GM21381 (cell line): ENCODE data around the gene TMEFF2.

ENCODE experiments used
- ATAC-seq: cut with Tn5 transposase; IDR thresholded peaks from one replicate; pipeline ENCODE4 v1.9.1; 2021; ENCODE audit warnings: mild to moderate bottlenecking, moderate library complexity; ENCODE audit not compliant: unreplicated experiment

Gene TMEFF2

DNA sequence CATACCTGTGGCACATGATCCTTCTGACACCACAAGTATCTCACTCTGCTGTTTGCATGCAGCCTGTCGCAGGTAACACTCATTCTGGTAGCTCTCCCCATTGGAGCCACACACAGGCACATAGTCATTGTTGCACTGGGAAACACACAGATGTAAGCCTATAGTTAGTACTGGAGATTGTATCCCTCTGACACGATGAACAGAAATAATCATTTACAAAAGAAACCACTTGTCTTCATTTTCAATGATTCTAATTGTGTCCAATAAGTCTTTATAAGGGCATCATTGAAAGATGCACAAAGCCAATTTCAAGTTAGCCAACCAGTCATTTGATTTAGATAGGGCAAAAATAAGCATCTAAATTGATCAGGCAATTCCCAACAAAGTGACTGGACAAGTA is 10.4 kb downstream of the TMEFF2 start:
- ATAC-seq: no peak

DNA sequence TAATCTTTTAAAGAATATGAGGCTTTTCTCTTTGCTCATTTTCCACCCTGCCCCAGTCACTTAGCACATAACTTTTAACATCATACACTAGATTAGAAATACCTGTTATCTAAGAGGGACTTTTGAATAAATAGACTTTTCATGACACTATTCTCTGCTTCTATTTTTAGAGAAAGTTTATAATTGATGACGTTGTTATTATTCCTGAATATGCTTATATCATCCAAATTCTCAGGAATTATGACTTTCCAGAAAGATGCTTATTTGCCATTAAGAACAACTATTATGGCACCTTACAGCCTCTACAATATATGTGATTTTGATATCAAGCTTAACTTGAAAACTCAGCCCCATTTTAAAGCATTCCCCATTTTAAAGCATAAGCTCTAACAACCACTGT is 11.4 kb downstream of the TMEFF2 start:
- ATAC-seq: no peak

GRCh38 chr2:192166946-192167345 is 27.8 kb downstream of the TMEFF2 start:
- ATAC-seq: no peak

- no peak for ATAC-seq
These were observed 28.9 kb downstream of the TMEFF2 start for GRCh38 chr2:192165842-192166241.

GRCh38 chr2:192162392-192163042 is 32.2 kb downstream of the TMEFF2 start:
- ATAC-seq: peak; percentile 63

GRCh38 chr2:192161656-192162290 is 33.0 kb downstream of the TMEFF2 start:
- ATAC-seq: no peak

- no peak for ATAC-seq
These were observed 35.0 kb downstream of the TMEFF2 start for GRCh38 chr2:192159736-192160135.

GRCh38 chr2:192159208-192159607 is 35.5 kb downstream of the TMEFF2 start:
- no peak for ATAC-seq

- no peak for ATAC-seq
These were observed 37.0 kb downstream of the TMEFF2 start for GRCh38 chr2:192157776-192158175.

DNA sequence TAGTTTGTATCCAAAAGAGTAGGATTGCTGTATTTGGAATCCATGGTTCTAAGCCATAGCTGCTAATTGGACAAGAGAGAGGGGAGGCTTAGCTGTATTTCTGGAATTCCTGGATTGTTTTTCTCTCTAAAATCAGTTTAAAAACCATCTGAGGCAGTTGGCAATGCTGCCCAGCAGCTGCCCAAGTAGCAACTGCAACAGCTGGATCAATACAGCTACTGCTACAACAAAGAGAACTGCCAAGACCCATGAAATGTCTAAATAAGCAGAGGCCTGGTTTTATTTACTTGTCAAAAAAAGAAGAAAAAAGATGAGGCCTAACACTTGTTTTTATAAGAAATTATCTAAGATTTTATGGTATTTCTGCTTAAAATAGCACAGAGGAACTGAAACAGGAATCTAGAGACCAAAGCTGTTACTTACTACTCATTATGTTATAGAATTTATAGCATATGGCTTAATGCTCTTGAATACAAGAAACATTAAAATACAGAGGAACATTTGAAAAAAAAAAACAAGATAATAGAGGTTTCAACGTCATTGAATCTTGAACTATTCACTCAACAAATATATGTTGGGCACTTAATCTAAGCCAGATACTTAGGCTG is 39.1 kb downstream of the TMEFF2 start:
- ATAC-seq: no peak

GRCh38 chr2:192153561-192153960 is 41.2 kb downstream of the TMEFF2 start:
- ATAC-seq: no peak

DNA sequence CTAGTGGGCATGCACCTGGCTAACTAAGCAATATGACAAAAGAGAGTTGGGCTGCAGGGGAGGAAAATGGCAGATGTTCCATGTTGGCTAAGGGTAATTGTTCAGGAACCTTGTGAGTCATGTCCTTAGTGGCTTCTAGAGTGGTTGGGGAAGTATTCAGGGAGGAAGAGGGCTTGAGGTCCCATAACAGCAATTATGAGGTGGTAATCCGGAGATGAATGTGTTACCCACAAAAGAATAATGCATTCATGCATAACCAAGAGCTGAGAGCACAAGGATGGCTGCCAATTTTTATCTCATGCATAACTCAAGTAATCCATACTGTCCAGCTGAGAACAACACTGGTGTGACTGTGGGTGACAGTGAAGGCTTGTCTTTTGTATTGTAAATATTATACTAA is 42.9 kb downstream of the TMEFF2 start:
- no peak for ATAC-seq

DNA sequence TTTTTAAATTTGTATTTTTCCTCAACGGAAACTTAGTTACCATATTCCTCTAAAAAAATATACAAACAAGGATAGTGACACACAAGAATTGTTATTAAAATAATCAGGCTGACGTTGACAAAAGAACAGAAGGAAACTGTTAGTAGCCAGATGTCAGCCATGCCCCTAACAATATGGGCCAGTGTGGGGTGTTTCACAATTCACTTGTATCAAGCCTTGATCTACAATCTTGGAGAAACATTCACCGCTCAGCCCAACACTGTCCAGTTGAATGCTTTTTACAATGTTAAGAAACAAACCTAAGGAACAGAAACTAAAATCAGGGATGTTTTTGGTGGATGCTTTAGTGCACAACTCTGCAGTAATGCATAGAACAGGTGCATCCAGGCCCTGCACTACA is 44.6 kb downstream of the TMEFF2 start:
- no peak for ATAC-seq

GRCh38 chr2:192148620-192149321 is 46.0 kb downstream of the TMEFF2 start:
- ATAC-seq: no peak

GRCh38 chr2:192148241-192148619 is 46.5 kb downstream of the TMEFF2 start:
- ATAC-seq: no peak

DNA sequence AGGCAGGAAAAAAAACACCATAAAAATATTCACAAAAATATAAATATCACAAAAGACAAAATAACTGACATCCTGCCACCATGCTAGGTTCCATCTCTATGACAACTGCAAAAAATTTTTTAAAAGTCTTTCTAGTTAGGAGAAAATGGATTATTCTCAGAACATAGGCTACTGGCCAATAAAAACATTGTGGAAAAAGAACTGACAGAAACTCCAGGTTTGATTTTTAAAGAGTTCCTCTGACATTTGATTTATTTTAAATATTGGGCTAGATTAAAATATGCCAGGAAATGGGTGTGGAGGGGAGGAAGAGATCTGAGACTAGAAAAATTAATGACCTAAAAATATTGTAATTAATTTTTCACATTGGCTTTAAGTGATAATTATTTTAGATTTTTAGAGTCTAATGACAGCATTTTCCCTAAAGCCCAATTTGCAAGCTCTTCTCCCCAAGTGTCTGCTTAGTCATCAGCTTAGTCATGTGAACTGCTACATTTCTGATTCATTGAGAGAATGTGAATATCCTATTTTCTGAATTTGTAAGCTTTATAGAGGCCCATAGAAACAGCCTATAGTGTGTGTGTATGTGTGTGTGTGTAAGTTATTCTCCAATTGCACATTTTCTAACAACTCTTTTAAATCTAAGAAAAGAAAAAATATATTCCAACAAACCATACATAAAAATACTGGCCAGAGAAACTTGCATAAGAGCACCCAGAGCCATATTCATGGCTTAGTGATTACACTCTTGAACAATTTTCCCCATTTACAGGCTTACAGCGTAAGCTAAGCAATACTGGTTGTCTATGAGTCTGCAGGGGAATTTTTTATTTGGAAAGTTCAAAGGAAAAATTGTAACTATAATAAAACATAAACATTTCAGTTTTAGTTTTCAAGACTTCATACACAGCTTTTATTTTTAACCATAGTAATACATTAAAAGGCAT is 48.4 kb downstream of the TMEFF2 start:
- no peak for ATAC-seq

DNA sequence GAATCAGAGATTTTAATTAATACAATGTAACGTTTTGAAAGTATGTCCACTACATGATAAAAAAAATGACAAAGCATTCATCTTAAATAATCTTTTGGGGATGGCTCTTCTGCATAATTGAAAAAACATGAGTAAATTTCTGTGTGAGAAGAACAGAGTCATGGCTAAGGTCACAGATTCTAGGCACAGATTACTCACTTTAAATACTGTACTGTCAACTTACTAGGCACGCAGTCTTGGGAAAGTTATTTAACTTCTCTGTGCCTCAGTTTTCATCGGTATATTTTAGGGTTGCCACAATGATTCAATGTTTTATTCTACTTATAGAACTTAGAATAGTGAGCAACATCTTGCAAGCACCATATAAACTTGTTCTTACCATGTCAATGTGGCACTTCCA is 49.2 kb downstream of the TMEFF2 start:
- ATAC-seq: no peak

DNA sequence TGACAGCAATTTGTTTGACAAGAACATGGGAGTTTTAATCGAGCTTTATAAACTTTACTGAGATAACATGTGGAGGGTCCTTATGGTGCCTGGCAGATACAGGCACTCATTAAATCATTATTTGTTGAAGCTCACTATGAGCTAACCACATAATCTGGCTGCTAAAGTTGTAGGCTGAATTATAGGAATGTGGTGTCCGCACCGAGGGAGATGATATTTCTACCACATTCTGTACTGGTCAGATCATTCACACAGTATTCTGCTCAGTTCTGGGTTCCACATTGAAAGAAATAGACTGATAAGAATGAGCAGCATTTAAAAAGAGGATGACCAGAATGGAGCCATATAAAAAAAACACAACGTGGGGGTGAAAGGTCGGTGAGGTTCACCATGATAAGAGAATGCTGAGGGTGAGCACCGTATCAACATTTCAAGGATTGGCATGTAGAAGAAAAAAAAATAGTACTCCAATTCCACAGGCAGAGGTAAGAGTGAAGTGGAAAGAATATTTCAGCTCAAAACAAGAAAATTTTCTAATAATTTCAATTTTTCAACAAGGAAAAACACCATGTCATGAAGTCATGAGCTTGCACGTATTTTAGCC is 54.4 kb downstream of the TMEFF2 start:
- no peak for ATAC-seq

DNA sequence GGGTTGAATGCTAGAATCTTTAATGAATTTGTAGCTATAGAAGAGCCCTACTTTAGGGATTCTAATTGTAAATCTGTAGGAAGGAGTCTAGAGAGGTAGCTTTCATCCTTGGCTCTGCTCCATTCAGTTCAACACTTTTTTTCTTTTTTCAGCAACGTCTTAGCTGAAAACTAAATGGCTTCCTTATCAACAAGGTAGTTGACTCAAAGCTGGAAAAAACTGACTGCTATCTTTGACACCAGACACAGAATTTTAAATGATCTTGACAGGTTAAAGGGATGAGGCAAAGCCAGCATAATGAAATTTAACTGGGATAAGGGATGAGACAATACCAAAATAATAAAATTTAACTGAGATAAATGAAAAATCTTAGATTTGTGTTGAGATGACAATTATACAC is 54.9 kb downstream of the TMEFF2 start:
- ATAC-seq: no peak

DNA sequence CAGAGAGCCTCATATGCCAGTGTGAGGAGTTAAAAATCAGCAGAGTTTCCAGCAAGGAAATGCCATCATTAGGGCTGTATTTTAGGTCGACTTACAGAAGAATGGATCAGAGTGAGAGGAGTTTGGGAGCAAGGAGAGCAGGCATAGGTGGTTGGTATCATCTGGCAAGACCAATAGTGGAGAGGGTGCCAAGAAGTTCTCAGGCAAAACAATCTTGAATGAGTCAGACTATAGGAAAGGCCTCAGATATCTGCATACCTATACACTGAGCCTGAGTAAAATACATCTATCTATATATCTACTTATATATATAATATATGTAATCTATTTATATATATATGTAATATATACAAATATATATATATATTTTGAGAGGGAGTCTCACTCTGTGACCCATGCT is 57.3 kb downstream of the TMEFF2 start:
- ATAC-seq: no peak
